Stomach (tissue), 4 donors: ENCODE data around the gene B4GALT3.

Experiments
- CTCF ChIP-seq, 7 experiments: fragments of 450-650 bp in 4 of 7; fragments of 200-600 bp in 3 of 7; sonication (generic) in 3 of 7; IDR thresholded peaks; one replicate each; pipeline ENCODE4 v1.5.1; 2016 to 2019; ENCODE audit warnings: antibody characterized with exemption in 7 of 7, control low read depth in 2 of 7, mild to moderate bottlenecking in 1 of 7
- POLR2AphosphoS5 ChIP-seq, 3 donors: sonication (generic); formaldehyde crosslinking; IDR thresholded peaks; one replicate each; pipeline ENCODE4 v1.6.1; 2016; ENCODE audit warnings: antibody characterized with exemption in 3 of 3

GRCh38 chr1:161222175-161223019 lies 45.1 kb upstream of the B4GALT3 start:
- TF ChIP-seq CTCF (IDR thresholded peaks at IDR 0.05) (no peak), POLR2AphosphoS5 (IDR thresholded peaks at IDR 0.05) (no peak)
